Measurements from ENCODE around the gene SLC66A2. TPM values are rescaled to one million over a fixed set of nuclear protein-coding genes. Genes with fewer than 3 reads are reported as not detected.
A peak's percentile ranks its signal among the peaks of the same experiment; 100 is the strongest.

Gene SLC66A2
- total and polyA plus RNA-seq, 2 donors (not counting 1 experiment from before 2014, with no cell fraction given): 44.4 to 45.1 TPM

GRCh38 chr18:79900610-79901570, 50.6 kb downstream of the SLC66A2 start:
- H3K4me1 ChIP-seq (ENCODE audit: control insufficient read depth in 2 of 2, insufficient read depth in 2 of 2, low read length in 2 of 2): no peaks in the 10 kb centered on the region
- Mint-ChIP-seq H3K27me3 (no peaks in the 10 kb centered on the region), H3K4me3 (no peak overlapping the region), H3K9me3 (ENCODE audit: insufficient read depth) (peaks cover 5% of the 10 kb centered on the region), H3K4me1 (no peaks in the 10 kb centered on the region), H3K27ac (no peak overlapping the region)
- no peak overlapping the region for H3K9ac ChIP-seq (ENCODE audit: low read length)
- DNase-seq (peak; percentile 21), ATAC-seq (ENCODE audit: low read depth) (no peak)
- H3K4me2 ChIP-seq (replicated peaks; ENCODE audit: low read depth, low read length, poor library complexity, severe bottlenecking): no peak overlapping the region
- H3K9me3 ChIP-seq (ENCODE audit: control extremely low read depth in 1 of 3, control insufficient read depth in 2 of 3, insufficient read depth in 1 of 3, low read length in 2 of 3): peaks cover 4 to 73% (median 17%) of the 10 kb centered on the region in 3 donors
- H3K27me3 ChIP-seq (replicated peaks in 1 of 4; ENCODE audit: control extremely low read depth in 1 of 4, control insufficient read depth in 3 of 4, insufficient read depth in 4 of 4, low read length in 3 of 4): no peaks in the 10 kb centered on the region
- peaks cover 0 to 11% of the 10 kb centered on the region in 2 experiments for H3K36me3 ChIP-seq (replicated peaks in 1 of 2; ENCODE audit: control extremely low read depth in 1 of 2, control insufficient read depth in 1 of 2, extremely low read depth in 1 of 2, insufficient read depth in 2 of 2, low read length in 1 of 2)
- no peak overlapping the region for H3K4me3 ChIP-seq (ENCODE audit: control extremely low read depth in 1 of 5, extremely low read depth in 1 of 5, insufficient read depth in 1 of 5, low read depth in 2 of 5, low read length in 4 of 5)
- no peaks in the 10 kb centered on the region for H3K79me2 ChIP-seq (ENCODE audit: control insufficient read depth, insufficient read depth, low read length)
- no peak overlapping the region for H2AFZ ChIP-seq (ENCODE audit: insufficient read depth, low read depth, low read length, poor library complexity, severe bottlenecking)
- H4K20me1 ChIP-seq (ENCODE audit: control insufficient read depth, insufficient read depth, low read length, poor library complexity, severe bottlenecking): no peaks in the 10 kb centered on the region
- intact Hi-C loops (cut with micrococcal nuclease): no loop called here
- CTCF ChIA-PET: no interaction called here
- 98% methylated on average over 21 of the region's 28 CpGs for WGBS (ENCODE audit: insufficient coverage)
- POLR2A ChIA-PET: no interaction called here
- TF ChIP-seq CTCF (IDR thresholded peaks at IDR 0.05) (no peak), EZH2 (IDR thresholded peaks at IDR 0.05; ENCODE audit: borderline replicate concordance, insufficient read depth, low read depth, low read length, poor library complexity, severe bottlenecking) (no peak)
- H3K27ac ChIP-seq (ENCODE audit: low read length in 2 of 2): no peak overlapping the region

Data from B cell (primary cell).